ENCODE results near the gene RABAC1.

- TF ChIP-seq CTCF (IDR thresholded peaks at IDR 0.05) (no peak), POLR2A (IDR thresholded peaks at IDR 0.05) (no peak), EP300 (IDR thresholded peaks at IDR 0.05) (no peak)
Measured at GRCh38 chr19:41919948-41920712, 39.0 kb downstream of the RABAC1 start.

All from tibial nerve (tissue), 4 donors.